Fibroblast of villous mesenchyme (primary cell): Measurements from ENCODE around the gene RNASE13. TPM values are rescaled to one million over a fixed set of nuclear protein-coding genes. Genes with fewer than 3 reads are reported as not detected.

Experiments used
- DNase-seq: peaks from one replicate; pipeline ENCODE4 v3.0.0-alpha.2; 2010; ENCODE audit warnings: low read depth
- H3K4me3 ChIP-seq: 2 replicates; pipeline ENCODE4 v1.5.1; 2011; ENCODE audit warnings: low read depth, mild to moderate bottlenecking, low read length
- CTCF ChIP-seq: IDR thresholded peaks from 2 replicates; pipeline ENCODE4 v1.5.1; 2012; ENCODE audit warnings: low read depth, mild to moderate bottlenecking, low read length; ENCODE audit not compliant: insufficient read depth
- total RNA-seq: library from RNA; depleted of rRNA; stranded (reverse); fragments of >200 nt; gene quantifications from 2 replicates; pipeline ENCODE4 v1.2.3, GENCODE V29; 2012

The RNASE13 gene
- total RNA-seq, 1 donor: not detected

- DNase-seq: no peak
- TF ChIP-seq CTCF: peak; percentile 15
- no peak within 1 kb of the TSS for H3K4me3 ChIP-seq
These were observed 23.4 kb upstream of the RNASE13 start, which contains the start of gene RNASE8 for GRCh38 chr14:21057803-21058675. RNASE8 (plus strand) TSS chr14:21057822; CDS start chr14:21057893, 71 bp downstream.

- no peak for TF ChIP-seq CTCF
- no peak for DNase-seq
These were observed 22.0 kb upstream of the RNASE13 start for GRCh38 chr14:21056520-21057163.

GRCh38 chr14:21055432-21056117, 21.0 kb upstream of the RNASE13 start:
- no peak for TF ChIP-seq CTCF
- no peak overlapping the region for H3K4me3 ChIP-seq
- DNase-seq: no peak

More at GRCh38 chr14:21056520-21057163, 22.0 kb upstream of the RNASE13 start:
- no peak overlapping the region for H3K4me3 ChIP-seq

GRCh38 chr14:21054768-21055145, 20.1 kb upstream of the RNASE13 start:
- DNase-seq: no peak
- no peak overlapping the region for H3K4me3 ChIP-seq
- no peak for TF ChIP-seq CTCF

- no peak overlapping the region for H3K4me3 ChIP-seq
- no peak for TF ChIP-seq CTCF
- DNase-seq: no peak
These were observed 19.6 kb upstream of the RNASE13 start for GRCh38 chr14:21054123-21054767.

- no peak overlapping the region for H3K4me3 ChIP-seq
- DNase-seq: no peak
These were observed 18.8 kb upstream of the RNASE13 start for GRCh38 chr14:21053184-21054122.

More at GRCh38 chr14:21053184-21054122, 18.8 kb upstream of the RNASE13 start:
- no peak for TF ChIP-seq CTCF
